ENCODE measurements around the gene PNPLA2. TPM values are rescaled to one million over a fixed set of nuclear protein-coding genes. Genes with fewer than 3 reads are reported as not detected.
A peak's percentile ranks its signal among the peaks of the same experiment; 100 is the strongest.

The PNPLA2 gene
- total RNA-seq, 4 donors from 2014 or later = 71.8 to 254 (median 163) TPM

GRCh38 chr11:788953-789940 lies 29.5 kb upstream of the PNPLA2 start:
- no peak for DNase-seq
- Histone ChIP-seq H3K4me1 (peaks cover 0 to 9% (median 4%) of the 10 kb centered on the region in 4 donors), H3K27ac (no peak overlapping the region)

DNA sequence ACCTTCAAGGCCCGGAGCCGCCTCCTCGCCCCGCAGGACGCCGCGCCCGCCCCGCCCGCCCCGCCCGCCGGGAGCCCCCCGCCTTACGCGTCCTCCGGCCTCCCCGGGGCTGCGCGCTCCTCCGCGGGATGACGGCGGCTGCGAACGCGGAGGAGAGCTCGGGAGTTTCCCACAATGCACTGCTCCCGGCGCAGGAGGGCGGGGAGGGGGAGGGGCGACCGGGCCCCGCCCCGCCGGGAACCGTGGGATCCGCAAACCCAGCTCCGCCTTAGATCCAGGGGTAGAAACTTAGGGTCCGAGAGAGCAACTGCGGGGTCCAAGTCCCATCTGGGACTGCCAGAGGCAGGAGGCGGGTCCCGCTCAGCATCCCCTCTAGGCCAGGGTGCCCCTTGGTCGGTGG lies 28.8 kb upstream of the PNPLA2 start, which contains the start of gene CEND1:
TSS of gene CEND1 (minus strand) at position 148 of the 400 bp plus-strand sequence. CDS start 1,514 bp downstream, outside the sequence.
- Histone ChIP-seq H3K36me3 (peaks cover 0 to 21% (median 0%) of the 10 kb centered on the region in 3 donors), H3K27ac (no peak within 1 kb of the TSS), H3K4me1 (peaks cover 0 to 16% (median 7%) of the 10 kb centered on the region in 4 donors), H3K9me3 (no peaks in the 10 kb centered on the region), H3K4me3 (peak within 1 kb of the TSS in 2 of 4 donors; percentile 7 to 31), H3K27me3 (peaks cover 0 to 8% of the 10 kb centered on the region in 2 donors)
- no peak for TF ChIP-seq POLR2A (IDR thresholded peaks at IDR 0.05)
- TF ChIP-seq, protein P1, sequence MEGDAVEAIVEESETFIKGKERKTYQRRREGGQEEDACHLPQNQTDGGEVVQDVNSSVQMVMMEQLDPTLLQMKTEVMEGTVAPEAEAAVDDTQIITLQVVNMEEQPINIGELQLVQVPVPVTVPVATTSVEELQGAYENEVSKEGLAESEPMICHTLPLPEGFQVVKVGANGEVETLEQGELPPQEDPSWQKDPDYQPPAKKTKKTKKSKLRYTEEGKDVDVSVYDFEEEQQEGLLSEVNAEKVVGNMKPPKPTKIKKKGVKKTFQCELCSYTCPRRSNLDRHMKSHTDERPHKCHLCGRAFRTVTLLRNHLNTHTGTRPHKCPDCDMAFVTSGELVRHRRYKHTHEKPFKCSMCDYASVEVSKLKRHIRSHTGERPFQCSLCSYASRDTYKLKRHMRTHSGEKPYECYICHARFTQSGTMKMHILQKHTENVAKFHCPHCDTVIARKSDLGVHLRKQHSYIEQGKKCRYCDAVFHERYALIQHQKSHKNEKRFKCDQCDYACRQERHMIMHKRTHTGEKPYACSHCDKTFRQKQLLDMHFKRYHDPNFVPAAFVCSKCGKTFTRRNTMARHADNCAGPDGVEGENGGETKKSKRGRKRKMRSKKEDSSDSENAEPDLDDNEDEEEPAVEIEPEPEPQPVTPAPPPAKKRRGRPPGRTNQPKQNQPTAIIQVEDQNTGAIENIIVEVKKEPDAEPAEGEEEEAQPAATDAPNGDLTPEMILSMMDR (IDR thresholded peaks at IDR 0.05) = no peak
- no peak for DNase-seq

More at GRCh38 chr11:788953-789940, 29.5 kb upstream of the PNPLA2 start:
- peaks cover 0 to 8% of the 10 kb centered on the region in 2 donors for H3K27me3 ChIP-seq
- peaks cover 0 to 21% (median 0%) of the 10 kb centered on the region in 3 donors for H3K36me3 ChIP-seq
- H3K9me3 ChIP-seq = no peaks in the 10 kb centered on the region
- peak overlapping the region in 2 of 4 donors; percentile 7 to 31 for H3K4me3 ChIP-seq
- TF ChIP-seq POLR2A (IDR thresholded peaks at IDR 0.05) = no peak
- TF ChIP-seq, protein P1 (IDR thresholded peaks at IDR 0.05) = no peak

GRCh38 chr11:790721-791564 lies 27.8 kb upstream of the PNPLA2 start:
- Histone ChIP-seq H3K4me1 (peaks cover 0 to 26% (median 17%) of the 10 kb centered on the region in 4 donors), H3K4me3 (no peak overlapping the region), H3K36me3 (peaks cover 0 to 21% (median 0%) of the 10 kb centered on the region in 3 donors), H3K27me3 (peaks cover 0 to 8% of the 10 kb centered on the region in 2 donors), H3K9me3 (no peaks in the 10 kb centered on the region), H3K27ac (no peak overlapping the region)
- TF ChIP-seq, protein P1 (IDR thresholded peaks at IDR 0.05) = no peak
- TF ChIP-seq POLR2A (IDR thresholded peaks at IDR 0.05) = no peak
- no peak for DNase-seq

DNA sequence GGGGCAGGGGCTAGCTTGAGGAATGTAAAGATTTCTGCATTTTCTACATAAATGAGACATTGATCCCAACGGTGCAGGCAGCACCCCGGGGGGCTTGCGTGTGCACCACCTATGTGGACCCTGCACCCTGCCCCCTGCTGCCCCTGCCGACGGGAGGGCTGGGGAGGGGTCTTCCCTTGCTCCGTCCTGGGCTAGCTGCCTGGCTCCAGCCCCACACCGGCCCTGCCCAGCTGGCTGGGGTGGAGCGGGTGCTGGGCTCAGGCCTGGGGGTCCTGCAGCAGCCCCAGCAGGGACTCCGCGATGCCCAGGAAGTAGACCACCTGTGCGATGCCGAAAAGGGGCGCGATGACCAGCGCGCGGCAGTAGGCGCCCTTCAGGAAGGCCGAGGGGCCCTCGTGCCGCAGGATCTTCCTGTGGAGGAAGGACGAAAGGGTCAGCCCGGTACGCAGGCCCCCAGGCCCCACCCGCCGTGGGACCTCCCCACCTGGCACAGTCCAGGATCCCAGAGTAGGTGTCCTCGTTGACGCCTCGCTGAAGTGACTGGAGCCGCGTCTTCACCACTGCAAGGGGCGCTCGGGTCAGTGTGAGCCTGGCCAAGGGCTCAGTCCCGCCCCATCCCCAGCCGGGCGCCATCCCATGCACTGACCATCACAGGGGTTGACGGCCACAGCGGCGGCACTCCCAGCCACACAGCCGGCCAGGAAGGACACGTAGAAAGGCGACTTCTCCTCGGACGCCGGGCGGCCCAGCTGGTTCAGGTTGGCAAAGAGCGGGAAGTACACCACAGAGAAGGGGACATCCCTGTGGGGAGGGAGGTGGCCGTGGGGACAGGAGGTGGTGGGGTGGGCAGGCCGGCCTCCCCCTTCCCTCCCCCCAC lies 26.8 kb upstream of the PNPLA2 start:
- Histone ChIP-seq H3K9me3 (no peaks in the 10 kb centered on the region), H3K36me3 (peaks cover 0 to 21% (median 0%) of the 10 kb centered on the region in 3 donors), H3K4me1 (peaks cover 2 to 34% (median 24%) of the 10 kb centered on the region in 4 donors), H3K4me3 (no peak overlapping the region), H3K27me3 (peaks cover 0 to 8% of the 10 kb centered on the region in 2 donors), H3K27ac (no peak overlapping the region)
- TF ChIP-seq, protein P1 (IDR thresholded peaks at IDR 0.05) = no peak
- no peak for TF ChIP-seq POLR2A (IDR thresholded peaks at IDR 0.05)
- no peak for DNase-seq

Data from Peyer's patch (tissue), 4 donors.